Mesendoderm (in vitro differentiated cells): Measurements from ENCODE around the gene RAB29.

Source experiments
- DNase-seq: peaks from one replicate; pipeline ENCODE4 v3.0.0; 2013
- H2AK5ac ChIP-seq: 2 replicates; pipeline ENCODE4 v1.6.1; 2013; ENCODE audit warnings: low read length, inconsistent platforms
- H2BK120ac ChIP-seq: 2 replicates; pipeline ENCODE4 v1.6.1; 2013; ENCODE audit warnings: low read depth, mild to moderate bottlenecking, low read length, moderate library complexity, mixed read lengths
- H2BK15ac ChIP-seq: replicated peaks from 2 replicates; pipeline ENCODE4 v1.6.1; 2013; ENCODE audit warnings: low read depth, mild to moderate bottlenecking, moderate library complexity
- H2BK5ac ChIP-seq: 2 replicates; pipeline ENCODE4 v1.6.1; 2013; ENCODE audit warnings: low read length, inconsistent platforms
- H3K18ac ChIP-seq: 2 replicates; pipeline ENCODE4 v1.6.1; 2013; ENCODE audit warnings: mild to moderate bottlenecking, low read length, mixed read lengths
- H3K23ac ChIP-seq: one replicate; pipeline ENCODE4 v1.6.1; 2013; ENCODE audit warnings: low read length
- H3K27ac ChIP-seq: 2 replicates; pipeline ENCODE4 v1.5.1; 2013; ENCODE audit warnings: low read depth, mild to moderate bottlenecking, inconsistent platforms, low read length, moderate library complexity
- H3K27me3 ChIP-seq: 2 replicates; pipeline ENCODE4 v1.6.1; 2013; ENCODE audit warnings: low read length, control low read depth, mild to moderate bottlenecking, inconsistent platforms; ENCODE audit not compliant: insufficient read depth, poor library complexity
- H3K36me3 ChIP-seq: 2 replicates; pipeline ENCODE4 v1.6.1; 2013; ENCODE audit warnings: low read length, inconsistent platforms; ENCODE audit not compliant: control insufficient read depth, insufficient read depth
- H3K4ac ChIP-seq: one replicate; pipeline ENCODE4 v1.6.1; 2013; ENCODE audit warnings: low read depth, mild to moderate bottlenecking, low read length, moderate library complexity
- H3K4me1 ChIP-seq: 2 replicates; pipeline ENCODE4 v1.6.1; 2013; ENCODE audit warnings: low read depth, low read length, inconsistent platforms; ENCODE audit not compliant: control insufficient read depth
- H3K4me2 ChIP-seq: 2 replicates; pipeline ENCODE4 v1.6.1; 2013; ENCODE audit warnings: low read length
- H3K4me3 ChIP-seq: 2 replicates; pipeline ENCODE4 v1.5.1; 2013; ENCODE audit warnings: mild to moderate bottlenecking, low read length
- H3K56ac ChIP-seq: one replicate; pipeline ENCODE4 v1.6.1; 2013; ENCODE audit warnings: low read length
- H3K79me1 ChIP-seq: 2 replicates; pipeline ENCODE4 v1.6.1; 2013; ENCODE audit warnings: low read length, inconsistent platforms
- H3K79me2 ChIP-seq: 2 replicates; pipeline ENCODE4 v1.6.1; 2013; ENCODE audit warnings: mild to moderate bottlenecking, low read length; ENCODE audit not compliant: control insufficient read depth, insufficient read depth
- H3K9ac ChIP-seq: 2 replicates; pipeline ENCODE4 v1.6.1; 2013; ENCODE audit warnings: low read length, inconsistent platforms
- H4K5ac ChIP-seq: one replicate; pipeline ENCODE4 v1.6.1; 2013; ENCODE audit warnings: low read length
- H4K8ac ChIP-seq: one replicate; pipeline ENCODE4 v1.6.1; 2013; ENCODE audit warnings: low read depth, mild to moderate bottlenecking, control low read depth, low read length, moderate library complexity
- WGBS: extraction: QIAGEN DNeasy Blood & Tissue Kit; methylation state at CpG from one replicate; pipeline ENCODE4 v1.1.7; 2013; ENCODE audit warnings: low lambda C conversion rate, missing lambda C conversion rate; ENCODE audit not compliant: insufficient coverage; ENCODE audit errors: extremely low coverage; 5-methylcytosine and 5-hydroxymethylcytosine counted together

Gene RAB29

DNA sequence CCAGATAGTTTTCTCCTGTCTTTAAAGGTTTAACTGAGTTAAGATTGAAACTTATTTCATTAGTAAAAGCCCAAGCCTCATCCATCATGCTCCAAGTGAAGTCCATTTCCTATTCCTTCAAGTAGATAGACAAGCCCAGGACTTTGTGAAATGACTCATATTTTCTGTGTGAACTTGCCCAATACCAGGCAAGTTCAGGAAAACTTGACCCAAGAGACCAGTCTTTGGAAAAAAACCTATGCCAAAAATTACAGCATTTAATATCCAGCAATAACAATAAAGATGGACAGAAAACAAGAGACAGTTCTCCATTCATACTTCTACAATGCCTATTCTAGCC lies 405 bp upstream of the RAB29 start:
- Histone ChIP-seq H3K4ac (no peak overlapping the region), H3K4me1 (no peaks in the 10 kb centered on the region), H3K23ac (no peak overlapping the region), H3K4me2 (no peak overlapping the region), H3K79me2 (no peaks in the 10 kb centered on the region), H2BK5ac (no peak overlapping the region), H4K5ac (no peak overlapping the region), H3K27me3 (peaks cover 3% of the 10 kb centered on the region), H2BK120ac (no peak overlapping the region), H2BK15ac (no peak overlapping the region), H3K27ac (no peak overlapping the region), H3K79me1 (no peaks in the 10 kb centered on the region), H3K36me3 (no peaks in the 10 kb centered on the region), H4K8ac (no peak overlapping the region), H2AK5ac (no peak overlapping the region), H3K9ac (no peak overlapping the region), H3K18ac (no peak overlapping the region), H3K56ac (no peak overlapping the region), H3K4me3 (no peak overlapping the region)
- DNase-seq: no peak

DNA sequence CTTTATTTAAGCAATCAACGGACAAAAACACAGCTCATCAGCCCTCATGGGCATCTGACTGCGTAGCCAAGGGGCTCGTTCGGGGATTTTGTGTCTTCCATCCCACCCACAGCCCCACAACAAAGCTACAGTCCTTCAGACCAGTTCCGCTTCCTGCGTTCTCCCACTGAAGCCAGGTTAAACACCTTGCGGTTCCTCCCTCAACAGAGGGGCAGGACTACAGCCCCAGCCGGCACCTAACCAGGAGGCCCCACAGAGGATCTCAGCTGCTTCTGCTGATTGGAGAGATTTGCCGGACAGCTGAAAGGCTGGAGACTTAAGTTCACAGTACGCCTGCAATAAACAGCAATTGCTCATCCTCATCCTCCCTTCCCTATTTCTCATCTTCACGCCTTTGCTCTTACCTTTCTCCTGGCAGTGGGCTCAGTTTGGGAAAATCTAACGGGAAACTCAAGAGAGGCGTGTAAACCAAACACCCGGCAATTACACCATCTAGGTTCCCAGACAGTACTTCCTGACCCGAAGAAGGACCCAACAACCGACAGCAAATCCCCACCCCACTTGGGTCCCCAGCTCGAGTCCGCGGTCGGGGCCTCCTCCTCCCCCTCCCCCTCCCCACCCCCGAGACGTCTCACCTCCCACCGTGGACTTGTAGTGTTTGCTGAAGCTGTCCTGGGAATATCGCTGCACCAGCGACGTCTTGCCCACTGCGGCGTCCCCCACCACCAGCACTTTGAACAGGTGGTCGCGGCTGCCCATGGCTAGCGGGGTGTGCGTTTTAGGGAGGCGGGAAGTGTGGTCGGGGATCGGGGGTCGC lies 876 bp downstream of the RAB29 start:
- Histone ChIP-seq H3K4ac (no peak overlapping the region), H3K79me2 (no peaks in the 10 kb centered on the region), H3K27me3 (peaks cover 3% of the 10 kb centered on the region), H3K4me2 (peak overlapping the region; percentile 84), H3K4me3 (peak overlapping the region; percentile 53), H2AK5ac (no peak overlapping the region), H3K4me1 (no peaks in the 10 kb centered on the region), H3K79me1 (no peaks in the 10 kb centered on the region), H2BK120ac (no peak overlapping the region), H3K23ac (no peak overlapping the region), H3K9ac (peak overlapping the region; percentile 62), H2BK5ac (no peak overlapping the region), H3K36me3 (no peaks in the 10 kb centered on the region), H2BK15ac (no peak overlapping the region), H4K8ac (no peak overlapping the region), H3K18ac (no peak overlapping the region), H4K5ac (no peak overlapping the region), H3K27ac (no peak overlapping the region), H3K56ac (peak overlapping the region; percentile 61)
- no CpG with 5 or more reads among the region's 36 CpGs for WGBS
- DNase-seq: peak; percentile 53

DNA sequence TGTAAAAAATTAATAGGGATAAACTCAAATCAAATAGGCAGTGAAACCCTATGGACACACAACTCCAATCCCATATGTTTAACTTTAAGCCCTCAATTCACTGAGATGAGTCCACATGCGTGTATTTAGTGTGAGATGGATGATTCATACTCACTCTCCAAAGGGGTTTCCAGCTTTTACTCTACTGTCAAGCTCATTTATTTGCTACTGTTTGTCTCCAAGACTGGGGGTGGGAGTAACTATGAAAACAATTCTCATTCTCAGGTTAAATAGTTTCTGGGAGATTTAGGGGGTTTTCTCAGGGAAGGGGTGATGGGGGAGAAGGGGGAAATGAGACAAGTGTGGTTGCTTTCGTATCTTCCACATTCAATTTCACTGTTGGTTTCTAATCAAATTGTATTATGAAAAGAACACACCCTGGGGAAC lies 2.7 kb downstream of the RAB29 start:
- no peak overlapping the region for H2BK120ac ChIP-seq
- no peaks in the 10 kb centered on the region for H3K4me1 ChIP-seq
- H2AK5ac ChIP-seq: no peak overlapping the region
- H3K23ac ChIP-seq: no peak overlapping the region
- DNase-seq: no peak
- H2BK5ac ChIP-seq: no peak overlapping the region
- no peak overlapping the region for H3K9ac ChIP-seq
- H3K4me2 ChIP-seq: no peak overlapping the region
- no peak overlapping the region for H3K56ac ChIP-seq
- H3K79me1 ChIP-seq: no peaks in the 10 kb centered on the region
- WGBS: no CpG with 5 or more reads among the region's 2 CpGs
- no peak overlapping the region for H2BK15ac ChIP-seq
- no peaks in the 10 kb centered on the region for H3K36me3 ChIP-seq
- no peak overlapping the region for H4K8ac ChIP-seq
- no peak overlapping the region for H3K27ac ChIP-seq
- no peak overlapping the region for H4K5ac ChIP-seq
- peaks cover 3% of the 10 kb centered on the region for H3K27me3 ChIP-seq
- no peak overlapping the region for H3K4me3 ChIP-seq
- H3K79me2 ChIP-seq: no peaks in the 10 kb centered on the region
- H3K18ac ChIP-seq: no peak overlapping the region
- no peak overlapping the region for H3K4ac ChIP-seq

DNA sequence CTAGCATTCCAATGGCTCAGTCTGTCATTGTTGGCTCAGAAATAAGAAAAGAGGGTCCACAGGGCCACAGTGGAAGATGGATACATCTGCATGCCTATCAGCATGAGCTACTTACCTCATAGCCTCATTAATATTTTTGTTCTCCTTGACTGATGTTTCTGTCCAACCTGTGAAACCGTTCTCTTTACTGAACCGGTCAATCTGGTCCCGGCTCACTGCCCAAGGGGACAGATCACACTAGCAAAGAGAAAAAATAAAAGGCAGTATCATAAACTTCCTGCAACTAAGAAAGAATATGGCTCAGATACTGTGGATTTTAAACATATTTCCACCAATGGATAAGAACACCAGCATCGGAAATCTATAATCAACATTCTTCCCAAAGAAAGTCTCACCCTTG lies 4.7 kb downstream of the RAB29 start:
- no peak overlapping the region for H3K23ac ChIP-seq
- H3K4me3 ChIP-seq: no peak overlapping the region
- H2BK120ac ChIP-seq: no peak overlapping the region
- no peak overlapping the region for H3K18ac ChIP-seq
- no peaks in the 10 kb centered on the region for H3K79me1 ChIP-seq
- H2AK5ac ChIP-seq: no peak overlapping the region
- no peak overlapping the region for H3K4ac ChIP-seq
- WGBS: no CpG with 5 or more reads among the region's 4 CpGs
- H3K79me2 ChIP-seq: no peaks in the 10 kb centered on the region
- no peaks in the 10 kb centered on the region for H3K4me1 ChIP-seq
- no peak overlapping the region for H3K4me2 ChIP-seq
- H3K9ac ChIP-seq: no peak overlapping the region
- no peak overlapping the region for H4K5ac ChIP-seq
- H3K27ac ChIP-seq: no peak overlapping the region
- no peaks in the 10 kb centered on the region for H3K36me3 ChIP-seq
- H2BK5ac ChIP-seq: no peak overlapping the region
- H3K56ac ChIP-seq: no peak overlapping the region
- H2BK15ac ChIP-seq: no peak overlapping the region
- peaks cover 3% of the 10 kb centered on the region for H3K27me3 ChIP-seq
- H4K8ac ChIP-seq: no peak overlapping the region
- DNase-seq: no peak

DNA sequence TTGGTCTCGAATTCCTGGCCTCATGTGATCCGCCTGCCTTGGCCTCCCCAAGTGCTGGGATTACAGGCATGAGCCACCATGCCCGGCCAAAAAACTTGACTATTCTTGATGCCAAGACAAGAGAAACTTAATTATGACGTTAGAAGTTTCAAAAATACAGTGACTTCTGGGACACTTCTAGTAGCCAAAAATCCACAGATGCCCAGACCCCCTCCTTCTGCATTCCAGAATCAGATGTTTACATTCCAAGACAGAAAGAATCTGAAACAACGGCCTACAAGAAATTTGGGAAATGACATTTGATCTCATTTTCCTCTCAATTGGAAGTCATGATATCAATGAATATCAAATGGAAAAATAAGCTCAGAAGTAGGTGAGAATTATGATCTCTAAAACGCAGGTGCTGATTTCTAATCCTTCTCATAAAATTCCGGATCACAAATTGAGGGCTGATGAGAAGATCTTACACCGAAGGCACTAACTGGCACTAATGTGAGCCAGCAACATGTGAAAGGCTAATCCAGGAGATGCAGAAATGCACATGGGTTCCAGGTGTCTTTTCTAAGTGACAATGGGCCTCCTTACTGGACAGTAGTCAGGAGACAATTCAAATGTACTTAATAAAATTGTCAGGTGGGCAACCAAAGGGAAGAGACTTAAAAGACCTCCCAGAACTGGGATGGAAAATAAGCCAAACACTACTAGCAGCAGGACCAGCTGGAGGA lies 5.5 kb downstream of the RAB29 start:
- Histone ChIP-seq H4K8ac (no peak overlapping the region), H3K27me3 (peaks cover 3% of the 10 kb centered on the region), H3K36me3 (no peaks in the 10 kb centered on the region), H3K56ac (no peak overlapping the region), H3K4me3 (no peak overlapping the region), H3K4me1 (no peaks in the 10 kb centered on the region), H2BK15ac (no peak overlapping the region), H3K18ac (no peak overlapping the region), H3K79me2 (no peaks in the 10 kb centered on the region), H2BK5ac (no peak overlapping the region), H3K9ac (no peak overlapping the region), H3K4me2 (no peak overlapping the region), H2BK120ac (no peak overlapping the region), H3K27ac (no peak overlapping the region), H3K4ac (no peak overlapping the region), H3K79me1 (no peaks in the 10 kb centered on the region), H4K5ac (no peak overlapping the region), H3K23ac (no peak overlapping the region), H2AK5ac (no peak overlapping the region)
- no peak for DNase-seq
- no CpG with 5 or more reads among the region's 8 CpGs for WGBS
